ENCODE measurements around the gene YWHAE. TPM values are rescaled to one million over a fixed set of nuclear protein-coding genes. Genes with fewer than 3 reads are reported as not detected.

The YWHAE gene
- total RNA-seq, 4 donors from 2014 or later: 581 to 765 (median 678) TPM

- H3K4me3 ChIP-seq: no peak overlapping the region
- TF ChIP-seq EP300 (IDR thresholded peaks at IDR 0.05) (no peak), POLR2A (IDR thresholded peaks at IDR 0.05) (no peak), CTCF (IDR thresholded peaks at IDR 0.05) (no peak)
- peaks cover 0 to 29% (median 6%) of the 10 kb centered on the region in 4 donors for H3K4me1 ChIP-seq
- no peak for DNase-seq (ENCODE audit: low spot score in 2 of 2)
- no peaks in the 10 kb centered on the region for H3K9me3 ChIP-seq
- WGBS, 2 donors: 97% methylated on average over 4 of the region's 4 CpGs
- peaks cover 0 to 22% (median 0%) of the 10 kb centered on the region in 3 donors for H3K36me3 ChIP-seq
- H3K27ac ChIP-seq: no peak overlapping the region
- no peaks in the 10 kb centered on the region for H3K27me3 ChIP-seq
Observed at GRCh38 chr17:1442187-1442586, 42.2 kb upstream of the YWHAE start.

- TF ChIP-seq EP300 (IDR thresholded peaks at IDR 0.05) (no peak), CTCF (IDR thresholded peaks at IDR 0.05) (no peak), POLR2A (IDR thresholded peaks at IDR 0.05) (no peak)
- no peak for DNase-seq (ENCODE audit: low spot score in 2 of 2)
- Histone ChIP-seq H3K9me3 (no peaks in the 10 kb centered on the region), H3K27ac (no peak overlapping the region), H3K36me3 (peaks cover 0 to 32% (median 6%) of the 10 kb centered on the region in 3 donors), H3K4me3 (no peak overlapping the region), H3K27me3 (no peaks in the 10 kb centered on the region), H3K4me1 (peaks cover 0 to 33% (median 6%) of the 10 kb centered on the region in 4 donors)
- 94 to 95% methylated on average over 8 of the region's 8 CpGs for WGBS, 2 donors
Observed at GRCh38 chr17:1440921-1441320, 40.9 kb upstream of the YWHAE start.

GRCh38 chr17:1438593-1439083 lies 38.6 kb upstream of the YWHAE start:
- no peak for DNase-seq (ENCODE audit: low spot score in 2 of 2)
- WGBS, 2 donors: 47 to 62% methylated on average over 11 of the region's 11 CpGs
- no peak for TF ChIP-seq EP300 (IDR thresholded peaks at IDR 0.05)
- TF ChIP-seq CTCF (IDR thresholded peaks at IDR 0.05): no peak
- TF ChIP-seq POLR2A (IDR thresholded peaks at IDR 0.05): no peak
- Histone ChIP-seq H3K4me1 (peaks cover 0 to 39% (median 6%) of the 10 kb centered on the region in 4 donors), H3K27me3 (no peaks in the 10 kb centered on the region), H3K4me3 (no peak overlapping the region), H3K36me3 (peaks cover 0 to 44% (median 13%) of the 10 kb centered on the region in 3 donors), H3K9me3 (no peaks in the 10 kb centered on the region), H3K27ac (peak overlapping the region in 2 of 4 donors; percentile 41 to 63)

- H3K9me3 ChIP-seq: no peaks in the 10 kb centered on the region
- 86 to 88% methylated on average over 3 of the region's 3 CpGs for WGBS, 2 donors
- no peak overlapping the region for H3K4me3 ChIP-seq
- TF ChIP-seq POLR2A (IDR thresholded peaks at IDR 0.05) (no peak), EP300 (IDR thresholded peaks at IDR 0.05) (no peak), CTCF (IDR thresholded peaks at IDR 0.05) (no peak)
- no peaks in the 10 kb centered on the region for H3K27me3 ChIP-seq
- H3K36me3 ChIP-seq: peaks cover 0 to 51% (median 13%) of the 10 kb centered on the region in 3 donors
- no peak overlapping the region for H3K27ac ChIP-seq
- peaks cover 0 to 51% (median 9%) of the 10 kb centered on the region in 4 donors for H3K4me1 ChIP-seq
- DNase-seq (ENCODE audit: low spot score in 2 of 2): no peak
Observed at GRCh38 chr17:1435326-1435725, 35.3 kb upstream of the YWHAE start.

- peaks cover 0 to 56% (median 13%) of the 10 kb centered on the region in 3 donors for H3K36me3 ChIP-seq
- no peaks in the 10 kb centered on the region for H3K27me3 ChIP-seq
- no peak overlapping the region for H3K27ac ChIP-seq
- TF ChIP-seq CTCF (IDR thresholded peaks at IDR 0.05) (no peak), POLR2A (IDR thresholded peaks at IDR 0.05) (no peak), EP300 (IDR thresholded peaks at IDR 0.05) (no peak)
- DNase-seq (ENCODE audit: low spot score in 2 of 2): no peak
- peaks cover 0 to 54% (median 9%) of the 10 kb centered on the region in 4 donors for H3K4me1 ChIP-seq
- WGBS, 2 donors: 93 to 94% methylated on average over 3 of the region's 3 CpGs
- H3K9me3 ChIP-seq: no peaks in the 10 kb centered on the region
- H3K4me3 ChIP-seq: no peak overlapping the region
Observed at GRCh38 chr17:1434150-1434549, 34.1 kb upstream of the YWHAE start.
